Measurements from ENCODE around the gene PLEKHA1. TPM values are rescaled to one million over a fixed set of nuclear protein-coding genes. Genes with fewer than 3 reads are reported as not detected.

Gene PLEKHA1
- total and polyA plus RNA-seq, 2 donors (not counting 3 experiments of a cell fraction or from before 2014, with no cell fraction given) = 21.6 to 58.8 TPM

DNA sequence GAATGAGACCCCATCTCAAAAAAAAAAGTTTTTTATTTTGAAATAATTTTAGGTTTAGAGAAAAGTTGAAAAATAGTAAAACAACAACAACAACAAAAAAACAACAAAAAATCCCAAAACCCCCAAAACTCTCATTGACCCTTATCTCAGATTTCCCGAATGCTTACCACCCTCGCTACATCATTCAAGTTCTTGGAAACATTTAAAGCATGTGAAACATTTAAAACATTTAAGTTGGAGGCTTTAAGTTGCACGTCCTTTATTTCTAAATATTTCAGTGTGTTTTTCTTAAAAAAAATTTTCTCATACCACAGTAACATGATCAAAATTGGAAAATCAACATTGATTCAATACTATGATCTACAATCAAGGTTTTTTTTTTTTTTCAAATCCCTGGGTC is 79.6 kb downstream of the PLEKHA1 start:
- dilution Hi-C loops (cut with MboI; ENCODE audit: extremely low pct_ligation_motif_present, low sequenced_read_pairs) (no loop called here), intact Hi-C loops (cut with micrococcal nuclease) (no loop called here)
- Histone ChIP-seq H3K4me1 (ENCODE audit: control insufficient read depth, extremely low read depth, insufficient read depth, low read length) (peaks cover 17% of the 10 kb centered on the region), H3K4me2 (ENCODE audit: insufficient read depth, low read length) (no peak overlapping the region), H3K9me3 (replicated peaks; ENCODE audit: control insufficient read depth, insufficient read depth, low read length) (no peaks in the 10 kb centered on the region), H3K79me2 (ENCODE audit: control insufficient read depth, insufficient read depth, low read length) (no peaks in the 10 kb centered on the region), H3K9ac (replicated peaks; ENCODE audit: extremely low read depth, insufficient read depth, low read length) (no peak overlapping the region), H3K4me3 (replicated peaks in 1 of 3; ENCODE audit: insufficient read depth in 1 of 3, low read depth in 1 of 3, low read length in 3 of 3) (no peak overlapping the region), H3K27me3 (ENCODE audit: control insufficient read depth in 2 of 2, insufficient read depth in 2 of 2, low read length in 2 of 2) (no peaks in the 10 kb centered on the region), H2AFZ (ENCODE audit: low read depth, low read length) (no peak overlapping the region), H3K9me1 (replicated peaks; ENCODE audit: control insufficient read depth, extremely low read depth, insufficient read depth, low read length) (no peaks in the 10 kb centered on the region), H4K20me1 (replicated peaks; ENCODE audit: control insufficient read depth, extremely low read depth, insufficient read depth, low read length) (no peaks in the 10 kb centered on the region), H3K36me3 (ENCODE audit: control insufficient read depth in 2 of 2, extremely low read depth in 1 of 2, insufficient read depth in 2 of 2, low read length in 2 of 2) (no peaks in the 10 kb centered on the region), H3K27ac (ENCODE audit: insufficient read depth, low read depth, low read length) (no peak overlapping the region)
- FAIRE-seq = no peak
- no peak for DNase-seq (ENCODE audit: low read depth, low spot score)
- POLR2A ChIA-PET = no interaction called here
- TF ChIP-seq, protein P1, sequence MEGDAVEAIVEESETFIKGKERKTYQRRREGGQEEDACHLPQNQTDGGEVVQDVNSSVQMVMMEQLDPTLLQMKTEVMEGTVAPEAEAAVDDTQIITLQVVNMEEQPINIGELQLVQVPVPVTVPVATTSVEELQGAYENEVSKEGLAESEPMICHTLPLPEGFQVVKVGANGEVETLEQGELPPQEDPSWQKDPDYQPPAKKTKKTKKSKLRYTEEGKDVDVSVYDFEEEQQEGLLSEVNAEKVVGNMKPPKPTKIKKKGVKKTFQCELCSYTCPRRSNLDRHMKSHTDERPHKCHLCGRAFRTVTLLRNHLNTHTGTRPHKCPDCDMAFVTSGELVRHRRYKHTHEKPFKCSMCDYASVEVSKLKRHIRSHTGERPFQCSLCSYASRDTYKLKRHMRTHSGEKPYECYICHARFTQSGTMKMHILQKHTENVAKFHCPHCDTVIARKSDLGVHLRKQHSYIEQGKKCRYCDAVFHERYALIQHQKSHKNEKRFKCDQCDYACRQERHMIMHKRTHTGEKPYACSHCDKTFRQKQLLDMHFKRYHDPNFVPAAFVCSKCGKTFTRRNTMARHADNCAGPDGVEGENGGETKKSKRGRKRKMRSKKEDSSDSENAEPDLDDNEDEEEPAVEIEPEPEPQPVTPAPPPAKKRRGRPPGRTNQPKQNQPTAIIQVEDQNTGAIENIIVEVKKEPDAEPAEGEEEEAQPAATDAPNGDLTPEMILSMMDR (IDR thresholded peaks at IDR 0.05; ENCODE audit: extremely low read depth in 1 of 2, insufficient read depth in 1 of 2, low read depth in 1 of 2, low read length in 2 of 2) = no peak
- TF ChIP-seq, protein P2, sequence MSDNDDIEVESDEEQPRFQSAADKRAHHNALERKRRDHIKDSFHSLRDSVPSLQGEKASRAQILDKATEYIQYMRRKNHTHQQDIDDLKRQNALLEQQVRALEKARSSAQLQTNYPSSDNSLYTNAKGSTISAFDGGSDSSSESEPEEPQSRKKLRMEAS (IDR thresholded peaks at IDR 0.05; ENCODE audit: insufficient read depth, insufficient read length) = no peak
- TF ChIP-seq GATA2 (IDR thresholded peaks at IDR 0.05; ENCODE audit: insufficient read depth, insufficient read length, low read depth, low read length) (no peak), MYC (IDR thresholded peaks at IDR 0.05; ENCODE audit: low read depth, low read length) (no peak), POLR2AphosphoS5 (IDR thresholded peaks at IDR 0.05; ENCODE audit: insufficient read depth, low read depth, low read length) (no peak), POLR2A (IDR thresholded peaks at IDR 0.05; ENCODE audit: low read depth, low read length) (no peak), FOS (IDR thresholded peaks at IDR 0.05; ENCODE audit: borderline replicate concordance, insufficient read depth, low read length) (no peak), EZH2 (IDR thresholded peaks at IDR 0.05; ENCODE audit: borderline replicate concordance, low read depth, low read length, severe bottlenecking) (no peak), JUN (IDR thresholded peaks at IDR 0.05; ENCODE audit: borderline replicate concordance, insufficient read depth, insufficient read length, low read depth) (no peak)
- BruUV-seq (replicated peaks) = no TSS peak
- CTCF ChIA-PET = interaction anchor here (1.4 to 2.4 kb wide), 2 partner anchors 19 to 112 kb away, joined by 6 to 11 read pairs; no protein-coding TSS in a partner anchor
